Heart left ventricle (tissue), 13 donors: Measurements from ENCODE around the gene LRP1B.

Experiments
- POLR2A ChIP-seq, 2 donors: fragments of 450-650 bp; IDR thresholded peaks; one replicate each; pipeline ENCODE4 v1.6.1; 2017; ENCODE audit warnings: antibody characterized with exemption in 2 of 2, mild to moderate bottlenecking in 2 of 2, moderate library complexity in 2 of 2
- TF ChIP-seq, protein P1 (sequence below), 12 donors: fragments of 200-600 bp; sonication (generic) in 4 of 12; IDR thresholded peaks; one replicate each; pipeline versions ENCODE4 v1.5.0 to v1.8.0; 2018 to 2022; ENCODE audit warnings: antibody characterized with exemption in 12 of 12, mild to moderate bottlenecking in 5 of 12
- donor health status: ischemic (EF 13 %, LVEDD 7.1; RV severe dilation, severe dysfunction).
- donor health status: DM: no; HTN: yes; CAD: no.
- donor health status: DM: no; HTN: no; CAD: no.
- donor health status: ischemic (EF 25% LVEDD 6.9; RV normal size, moderate dysfunction).
- donor health status: ischemic (EF 25% LVEDD 5.7; RV mildly dilated, moderate dysfunction).
- donor health status: ischemic (EF 35%, LVEDD 5.7; RV mildly dilated, moderate dysfunction).
- donor health status: nonischemic (EF 11% LVEDD 7.7; RV severe dilation, severe dysfunction).
- donor health status: DM: yes; HTN: yes; CAD: no.
- donor health status: PGD.
- donor health status: ischemic (EF 29% LVEDD 5.4; RV normal size, mild dysfunction).
- donor health status: nonischemic (EF 23%, LVEDD 6.1; RV moderate dilation, normal function).

DNA sequence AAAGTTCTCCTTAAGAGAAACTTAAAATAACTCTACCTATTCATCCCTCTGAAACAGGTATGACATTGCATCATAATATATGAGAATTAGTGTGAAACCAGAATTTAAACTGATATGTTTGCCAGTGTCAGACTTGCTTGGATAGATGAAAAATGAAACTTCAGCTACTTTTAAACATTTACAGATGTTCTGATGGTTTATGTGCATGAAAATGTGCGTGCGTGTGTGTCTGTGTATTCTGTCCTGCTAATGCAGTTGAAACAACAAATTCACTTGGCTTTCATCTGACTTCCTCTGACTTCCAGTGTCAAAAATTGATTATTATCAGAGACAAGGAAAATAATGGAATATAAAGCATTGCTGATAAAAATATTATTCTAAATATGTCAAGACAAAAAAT is 719.4 kb downstream of the LRP1B start:
- TF ChIP-seq, protein P1, sequence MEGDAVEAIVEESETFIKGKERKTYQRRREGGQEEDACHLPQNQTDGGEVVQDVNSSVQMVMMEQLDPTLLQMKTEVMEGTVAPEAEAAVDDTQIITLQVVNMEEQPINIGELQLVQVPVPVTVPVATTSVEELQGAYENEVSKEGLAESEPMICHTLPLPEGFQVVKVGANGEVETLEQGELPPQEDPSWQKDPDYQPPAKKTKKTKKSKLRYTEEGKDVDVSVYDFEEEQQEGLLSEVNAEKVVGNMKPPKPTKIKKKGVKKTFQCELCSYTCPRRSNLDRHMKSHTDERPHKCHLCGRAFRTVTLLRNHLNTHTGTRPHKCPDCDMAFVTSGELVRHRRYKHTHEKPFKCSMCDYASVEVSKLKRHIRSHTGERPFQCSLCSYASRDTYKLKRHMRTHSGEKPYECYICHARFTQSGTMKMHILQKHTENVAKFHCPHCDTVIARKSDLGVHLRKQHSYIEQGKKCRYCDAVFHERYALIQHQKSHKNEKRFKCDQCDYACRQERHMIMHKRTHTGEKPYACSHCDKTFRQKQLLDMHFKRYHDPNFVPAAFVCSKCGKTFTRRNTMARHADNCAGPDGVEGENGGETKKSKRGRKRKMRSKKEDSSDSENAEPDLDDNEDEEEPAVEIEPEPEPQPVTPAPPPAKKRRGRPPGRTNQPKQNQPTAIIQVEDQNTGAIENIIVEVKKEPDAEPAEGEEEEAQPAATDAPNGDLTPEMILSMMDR (IDR thresholded peaks at IDR 0.05): no peak
- TF ChIP-seq POLR2A (IDR thresholded peaks at IDR 0.05): no peak
